ENCODE measurements around the gene ZNF141. TPM values are rescaled to one million over a fixed set of nuclear protein-coding genes. Genes with fewer than 3 reads are reported as not detected.
A peak's percentile ranks its signal among the peaks of the same experiment; 100 is the strongest.

The ZNF141 gene
- total and polyA plus RNA-seq, 8 donors = 2.8 to 14.0 (median 7.9) TPM

GRCh38 chr4:304969-305680, 32.5 kb upstream of the ZNF141 start, which contains the start of gene ZNF732:
Gene ZNF732 (minus strand): TSS chr4:305474. CDS start chr4:305310, 164 bp downstream.
- intact Hi-C loops (cut with DNase I) = no loop called here
- Histone ChIP-seq H3K4me1 (no peaks in the 10 kb centered on the region), H3K27me3 (no peaks in the 10 kb centered on the region), H3K36me3 (no peaks in the 10 kb centered on the region), H3K27ac (no peak within 1 kb of the TSS), H3K4me3 (peak within 1 kb of the TSS; percentile 2 to 39 (median 24)), H3K9me3 (no peaks in the 10 kb centered on the region)
- DNase-seq (peak in 5 of 6 donors; percentile 35 to 64 (median 63)), FAIRE-seq (no peak), ATAC-seq (peak; percentile 95 to 99 (median 96))
- WGBS, 2 donors = 2 to 3% methylated on average over 50 to 53 of the region's 53 CpGs
- no peak for TF ChIP-seq CTCF (IDR thresholded peaks at IDR 0.05)

GRCh38 chr4:306551-306961, 31.1 kb upstream of the ZNF141 start:
- H3K27me3 ChIP-seq = no peaks in the 10 kb centered on the region
- no peak for DNase-seq
- WGBS, 2 donors = 84 to 88% methylated on average over 3 of the region's 3 CpGs
- intact Hi-C loops (cut with DNase I) = no loop called here
- no peak for ATAC-seq
- H3K9me3 ChIP-seq = no peaks in the 10 kb centered on the region
- no peaks in the 10 kb centered on the region for H3K4me1 ChIP-seq
- FAIRE-seq = no peak
- no peak for TF ChIP-seq CTCF (IDR thresholded peaks at IDR 0.05)
- no peaks in the 10 kb centered on the region for H3K36me3 ChIP-seq
- H3K4me3 ChIP-seq = no peak overlapping the region
- H3K27ac ChIP-seq = no peak overlapping the region

DNA sequence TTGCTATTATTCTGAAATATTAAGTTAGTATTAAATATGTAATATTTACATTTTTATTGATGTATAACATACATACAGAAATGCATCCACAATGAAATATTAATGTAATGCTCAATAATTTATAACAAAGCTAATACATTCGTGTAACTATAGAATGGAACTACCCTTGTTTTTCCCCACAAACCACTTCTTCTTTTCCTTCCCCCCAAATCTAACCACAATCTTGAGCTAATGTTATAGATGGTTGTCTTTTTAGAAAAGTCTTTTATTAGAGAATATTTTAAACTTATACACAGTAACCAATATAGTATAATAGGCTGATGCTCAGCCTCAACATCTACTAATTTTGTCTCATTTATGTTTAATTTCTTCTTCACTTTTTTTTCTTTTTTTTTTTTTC, 27.8 kb upstream of the ZNF141 start:
- ATAC-seq (no peak), FAIRE-seq (no peak), DNase-seq (no peak)
- Histone ChIP-seq H3K27me3 (no peaks in the 10 kb centered on the region), H3K9me3 (no peaks in the 10 kb centered on the region), H3K4me1 (no peaks in the 10 kb centered on the region), H3K27ac (no peak overlapping the region), H3K4me3 (no peak overlapping the region), H3K36me3 (no peaks in the 10 kb centered on the region)
- no peak for TF ChIP-seq CTCF (IDR thresholded peaks at IDR 0.05)
- WGBS, 2 donors = 58 to 83% methylated on average over 1 of the region's 1 CpG
- intact Hi-C loops (cut with DNase I) = no loop called here

- DNase-seq (no peak), ATAC-seq (no peak), FAIRE-seq (no peak)
- H3K4me1 ChIP-seq = no peaks in the 10 kb centered on the region
- no peak for TF ChIP-seq CTCF (IDR thresholded peaks at IDR 0.05)
- no peaks in the 10 kb centered on the region for H3K36me3 ChIP-seq
- no peak overlapping the region for H3K27ac ChIP-seq
- no peaks in the 10 kb centered on the region for H3K27me3 ChIP-seq
- H3K4me3 ChIP-seq = no peak overlapping the region
- WGBS, 2 donors = 58 to 82% methylated on average over 1 of the region's 1 CpG
- intact Hi-C loops (cut with DNase I) = no loop called here
- H3K9me3 ChIP-seq = no peaks in the 10 kb centered on the region
Observed at GRCh38 chr4:314296-314903, 23.2 kb upstream of the ZNF141 start.

DNA sequence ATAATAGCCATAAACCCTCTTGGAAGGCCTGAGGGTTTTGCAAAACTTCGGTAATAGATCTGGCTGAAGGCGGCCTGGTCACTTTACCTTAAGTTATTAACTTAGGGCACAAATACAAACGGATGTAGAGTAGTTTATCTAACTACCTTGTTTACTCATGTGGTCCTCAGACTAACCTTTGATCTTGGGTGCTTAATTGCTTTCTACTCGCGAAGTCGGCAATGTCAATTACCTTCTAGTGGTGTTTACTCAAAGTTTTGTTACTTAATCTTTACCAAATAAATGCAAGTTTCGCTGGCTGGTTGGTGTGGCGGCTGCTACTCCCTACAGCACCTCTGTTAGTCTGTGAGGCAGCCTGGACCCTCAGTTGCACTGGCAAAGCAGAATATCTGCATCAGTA, 8.9 kb upstream of the ZNF141 start:
- ATAC-seq (no peak), FAIRE-seq (no peak), DNase-seq (no peak)
- Histone ChIP-seq H3K4me1 (no peaks in the 10 kb centered on the region), H3K27me3 (no peaks in the 10 kb centered on the region), H3K36me3 (no peaks in the 10 kb centered on the region), H3K27ac (no peak overlapping the region), H3K9me3 (no peaks in the 10 kb centered on the region), H3K4me3 (no peak overlapping the region)
- 43 to 48% methylated on average over 8 of the region's 8 CpGs for WGBS, 2 donors
- TF ChIP-seq CTCF (IDR thresholded peaks at IDR 0.05) = no peak
- intact Hi-C loops (cut with DNase I) = no loop called here

Measured in pancreas (tissue), 10 donors.